Mesothelial cell of epicardium (in vitro differentiated cells): ENCODE data around the gene FNDC3B. TPM values are rescaled to one million over a fixed set of nuclear protein-coding genes. Genes with fewer than 3 reads are reported as not detected.

Experiments
- DNase-seq, 2 experiments: peaks; one replicate each; pipeline ENCODE4 v3.0.0; 2021; ENCODE audit warnings: low spot score in 2 of 2; ENCODE audit not compliant: unreplicated experiment in 2 of 2
- H3K27ac Mint-ChIP-seq: 2 replicates; pipeline ENCODE4 v1.8.0; 2021; ENCODE audit warnings: mixed read lengths
- H3K27me3 Mint-ChIP-seq: 2 replicates; pipeline ENCODE4 v1.8.0; 2021; ENCODE audit warnings: low read depth, mixed read lengths
- H3K36me3 Mint-ChIP-seq: 2 replicates; pipeline ENCODE4 v1.8.0; 2021; ENCODE audit warnings: mixed read lengths
- H3K4me1 Mint-ChIP-seq: 2 replicates; pipeline ENCODE4 v1.8.0; 2021; ENCODE audit warnings: mixed read lengths
- H3K4me3 Mint-ChIP-seq: 2 replicates; pipeline ENCODE4 v1.8.0; 2021; ENCODE audit warnings: mild to moderate bottlenecking, moderate library complexity, mixed read lengths
- H3K9me3 Mint-ChIP-seq: 2 replicates; pipeline ENCODE4 v1.8.0; 2021; ENCODE audit warnings: mixed read lengths
- total RNA-seq: library from RNA; stranded (reverse); gene quantifications from 3 replicates; pipeline ENCODE4 v1.2.1, GENCODE V29; 2021
- TF ChIP-seq, protein P1 (sequence below): fragments of 200-600 bp; sonication (generic); IDR thresholded peaks from one replicate; pipeline ENCODE4 v1.5.0; 2021; ENCODE audit warnings: antibody characterized with exemption; ENCODE audit not compliant: unreplicated experiment

Gene FNDC3B
- total RNA-seq, 1 donor from 2014 or later = 131 TPM

- no peaks in the 10 kb centered on the region for H3K27me3 Mint-ChIP-seq
- no peak overlapping the region for H3K27ac Mint-ChIP-seq
- TF ChIP-seq, protein P1, sequence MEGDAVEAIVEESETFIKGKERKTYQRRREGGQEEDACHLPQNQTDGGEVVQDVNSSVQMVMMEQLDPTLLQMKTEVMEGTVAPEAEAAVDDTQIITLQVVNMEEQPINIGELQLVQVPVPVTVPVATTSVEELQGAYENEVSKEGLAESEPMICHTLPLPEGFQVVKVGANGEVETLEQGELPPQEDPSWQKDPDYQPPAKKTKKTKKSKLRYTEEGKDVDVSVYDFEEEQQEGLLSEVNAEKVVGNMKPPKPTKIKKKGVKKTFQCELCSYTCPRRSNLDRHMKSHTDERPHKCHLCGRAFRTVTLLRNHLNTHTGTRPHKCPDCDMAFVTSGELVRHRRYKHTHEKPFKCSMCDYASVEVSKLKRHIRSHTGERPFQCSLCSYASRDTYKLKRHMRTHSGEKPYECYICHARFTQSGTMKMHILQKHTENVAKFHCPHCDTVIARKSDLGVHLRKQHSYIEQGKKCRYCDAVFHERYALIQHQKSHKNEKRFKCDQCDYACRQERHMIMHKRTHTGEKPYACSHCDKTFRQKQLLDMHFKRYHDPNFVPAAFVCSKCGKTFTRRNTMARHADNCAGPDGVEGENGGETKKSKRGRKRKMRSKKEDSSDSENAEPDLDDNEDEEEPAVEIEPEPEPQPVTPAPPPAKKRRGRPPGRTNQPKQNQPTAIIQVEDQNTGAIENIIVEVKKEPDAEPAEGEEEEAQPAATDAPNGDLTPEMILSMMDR = no peak
- H3K4me1 Mint-ChIP-seq = no peaks in the 10 kb centered on the region
- H3K4me3 Mint-ChIP-seq = no peak overlapping the region
- no peaks in the 10 kb centered on the region for H3K9me3 Mint-ChIP-seq
- H3K36me3 Mint-ChIP-seq = peaks cover 50% of the 10 kb centered on the region
- DNase-seq = no peak
Measured at GRCh38 chr3:172326993-172327392, 287.6 kb downstream of the FNDC3B start.

- H3K4me3 Mint-ChIP-seq = no peak overlapping the region
- no peaks in the 10 kb centered on the region for H3K27me3 Mint-ChIP-seq
- peak overlapping the region; percentile 15 for H3K27ac Mint-ChIP-seq
- peaks cover 2% of the 10 kb centered on the region for H3K4me1 Mint-ChIP-seq
- peaks cover 56% of the 10 kb centered on the region for H3K36me3 Mint-ChIP-seq
- DNase-seq = no peak
- TF ChIP-seq, protein P1 = no peak
- no peaks in the 10 kb centered on the region for H3K9me3 Mint-ChIP-seq
Measured at GRCh38 chr3:172328282-172328681, 288.9 kb downstream of the FNDC3B start.

GRCh38 chr3:172329070-172329469, 289.7 kb downstream of the FNDC3B start:
- TF ChIP-seq, protein P1 = no peak
- Mint-ChIP-seq H3K27ac (no peak overlapping the region), H3K4me1 (peaks cover 2% of the 10 kb centered on the region), H3K9me3 (no peaks in the 10 kb centered on the region), H3K4me3 (no peak overlapping the region), H3K27me3 (no peaks in the 10 kb centered on the region), H3K36me3 (peaks cover 54% of the 10 kb centered on the region)
- DNase-seq = no peak

DNA sequence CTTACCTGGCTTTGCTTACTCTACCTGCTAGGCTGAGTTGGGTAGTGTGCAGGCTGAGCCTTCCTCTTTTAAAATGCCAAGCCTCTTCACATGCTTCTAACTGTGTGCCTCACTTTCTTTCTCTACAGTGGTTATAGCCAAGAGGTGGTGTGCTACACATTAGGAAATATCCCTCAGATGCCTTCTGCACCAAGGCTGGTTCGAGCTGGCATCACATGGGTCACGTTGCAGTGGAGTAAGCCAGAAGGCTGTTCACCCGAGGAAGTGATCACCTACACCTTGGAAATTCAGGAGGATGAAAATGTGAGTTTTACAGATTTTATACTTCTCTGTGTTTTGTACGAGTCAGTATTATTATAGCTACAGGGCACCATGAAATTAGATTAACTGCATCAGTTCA, 291.0 kb downstream of the FNDC3B start:
- DNase-seq = no peak
- no peaks in the 10 kb centered on the region for H3K27me3 Mint-ChIP-seq
- H3K4me3 Mint-ChIP-seq = no peak overlapping the region
- H3K27ac Mint-ChIP-seq = no peak overlapping the region
- H3K4me1 Mint-ChIP-seq = peaks cover 2% of the 10 kb centered on the region
- no peaks in the 10 kb centered on the region for H3K9me3 Mint-ChIP-seq
- peaks cover 42% of the 10 kb centered on the region for H3K36me3 Mint-ChIP-seq
- TF ChIP-seq, protein P1 = no peak

GRCh38 chr3:172332256-172333041, 293.1 kb downstream of the FNDC3B start:
- Mint-ChIP-seq H3K27me3 (no peaks in the 10 kb centered on the region), H3K36me3 (peaks cover 39% of the 10 kb centered on the region), H3K4me3 (no peak overlapping the region), H3K27ac (peak overlapping the region; percentile 53), H3K9me3 (no peaks in the 10 kb centered on the region), H3K4me1 (peaks cover 2% of the 10 kb centered on the region)
- peak in 1 of 2 experiments; percentile 71 for DNase-seq
- TF ChIP-seq, protein P1 = peak; percentile 83
